CD4-positive, alpha-beta T cell treated with Interferon gamma for 1 hour (primary cell): ENCODE results near the gene MYO7A.

Experiments
- DNase-seq: peaks from one replicate; pipeline ENCODE4 v3.0.0-alpha.2; 2020

MYO7A gene

GRCh38 chr11:77112641-77113381 is 15.2 kb upstream of the MYO7A start:
- DNase-seq = no peak

- DNase-seq = no peak
Measured at GRCh38 chr11:77113382-77114088, 14.5 kb upstream of the MYO7A start.

- no peak for DNase-seq
Measured at GRCh38 chr11:77114089-77114463, 14.0 kb upstream of the MYO7A start.

DNA sequence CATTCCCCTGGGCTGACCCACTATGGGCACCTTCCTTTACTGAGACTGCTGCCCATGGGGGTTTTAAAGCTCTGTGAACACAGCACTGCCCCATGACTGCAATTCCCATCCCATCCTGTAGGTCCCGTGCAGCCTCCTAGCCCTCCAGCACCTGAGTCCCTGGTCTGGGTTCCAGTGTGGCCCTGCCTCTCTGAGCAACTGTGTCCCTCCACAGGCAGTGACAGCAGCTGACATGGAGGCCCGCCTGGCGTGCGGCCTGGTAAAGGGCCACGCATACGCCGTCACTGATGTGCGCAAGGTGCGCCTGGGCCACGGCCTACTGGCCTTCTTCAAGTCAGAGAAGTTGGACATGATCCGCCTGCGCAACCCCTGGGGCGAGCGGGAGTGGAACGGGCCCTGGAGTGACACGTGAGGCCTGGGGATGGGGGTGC is 12.8 kb upstream of the MYO7A start:
- no peak for DNase-seq

DNA sequence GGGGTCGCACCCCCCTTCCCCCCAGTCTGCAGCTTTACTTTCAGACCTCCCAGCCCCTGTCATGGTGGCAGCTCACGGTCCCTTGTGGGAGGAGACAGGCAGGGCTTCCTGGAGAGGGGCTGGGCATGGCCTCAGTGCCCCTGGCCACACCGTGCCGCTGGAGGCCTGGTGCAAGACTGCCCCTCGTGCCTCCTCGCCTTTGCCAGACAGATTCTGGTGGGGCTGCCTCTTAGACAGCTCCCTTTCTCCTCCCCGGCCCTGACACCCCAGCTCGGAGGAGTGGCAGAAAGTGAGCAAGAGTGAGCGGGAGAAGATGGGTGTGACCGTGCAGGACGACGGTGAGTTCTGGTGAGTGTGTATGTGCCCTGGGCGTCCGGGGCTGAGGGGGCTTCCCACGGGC is 12.1 kb upstream of the MYO7A start:
- DNase-seq = no peak

DNA sequence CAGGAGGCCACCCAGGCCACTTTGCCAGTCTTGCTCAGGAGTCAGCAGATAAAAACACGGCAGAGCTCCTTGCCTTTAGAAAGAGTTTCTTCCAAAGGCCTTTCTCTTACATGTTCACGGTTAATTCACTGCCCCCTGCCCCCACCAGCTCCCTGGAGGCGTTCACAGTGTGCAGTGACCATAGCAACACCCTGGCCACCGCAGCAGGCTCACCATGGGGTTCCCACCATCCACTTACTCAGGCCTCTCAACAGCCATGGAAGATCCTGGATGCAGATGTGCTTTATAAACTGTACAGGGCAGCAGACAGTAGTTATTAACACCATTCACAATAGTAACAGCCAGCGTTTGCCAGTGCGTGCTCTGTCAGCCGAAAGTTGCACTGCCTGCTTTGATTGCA is 10.6 kb upstream of the MYO7A start:
- DNase-seq = no peak

- no peak for DNase-seq
Measured at GRCh38 chr11:77118086-77118485, 10.0 kb upstream of the MYO7A start.

GRCh38 chr11:77118971-77119370 is 9.1 kb upstream of the MYO7A start:
- no peak for DNase-seq

DNA sequence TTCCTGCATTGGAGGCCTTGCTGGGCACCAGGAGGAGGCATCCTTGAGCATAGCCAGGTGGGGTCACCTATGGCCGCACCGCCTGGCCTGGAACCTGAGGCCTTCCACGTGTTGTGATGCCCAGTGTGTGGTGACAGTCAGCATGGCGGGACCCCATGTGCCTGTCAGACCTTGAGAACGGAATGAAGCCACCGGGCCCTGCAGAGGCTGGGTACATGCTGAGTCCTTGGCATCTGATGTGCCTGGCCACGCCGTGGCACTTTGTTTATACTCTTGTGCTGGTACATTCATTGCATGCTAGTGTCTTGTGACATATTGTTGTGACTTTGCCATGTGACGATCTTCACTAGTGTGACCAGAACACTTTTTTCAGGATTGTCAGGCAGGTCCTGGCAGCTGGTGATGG is 8.5 kb upstream of the MYO7A start:
- DNase-seq = no peak

DNA sequence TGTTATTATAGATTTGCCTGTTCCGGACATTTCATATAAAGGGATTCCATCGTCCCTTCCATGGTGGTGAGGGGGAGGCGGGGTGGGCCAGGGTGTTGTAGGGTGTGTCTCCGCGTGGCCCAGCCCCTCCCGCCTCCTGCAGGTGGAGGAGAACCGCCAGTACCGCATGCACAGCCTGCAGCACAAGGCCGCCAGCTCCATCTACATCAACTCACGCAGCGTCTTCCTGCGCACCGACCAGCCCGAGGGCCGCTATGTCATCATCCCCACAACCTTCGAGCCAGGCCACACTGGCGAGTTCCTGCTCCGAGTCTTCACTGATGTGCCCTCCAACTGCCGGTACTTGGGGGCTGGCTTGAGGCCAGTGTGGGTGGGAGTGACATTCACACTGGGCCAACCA is 7.5 kb upstream of the MYO7A start:
- DNase-seq = no peak

DNA sequence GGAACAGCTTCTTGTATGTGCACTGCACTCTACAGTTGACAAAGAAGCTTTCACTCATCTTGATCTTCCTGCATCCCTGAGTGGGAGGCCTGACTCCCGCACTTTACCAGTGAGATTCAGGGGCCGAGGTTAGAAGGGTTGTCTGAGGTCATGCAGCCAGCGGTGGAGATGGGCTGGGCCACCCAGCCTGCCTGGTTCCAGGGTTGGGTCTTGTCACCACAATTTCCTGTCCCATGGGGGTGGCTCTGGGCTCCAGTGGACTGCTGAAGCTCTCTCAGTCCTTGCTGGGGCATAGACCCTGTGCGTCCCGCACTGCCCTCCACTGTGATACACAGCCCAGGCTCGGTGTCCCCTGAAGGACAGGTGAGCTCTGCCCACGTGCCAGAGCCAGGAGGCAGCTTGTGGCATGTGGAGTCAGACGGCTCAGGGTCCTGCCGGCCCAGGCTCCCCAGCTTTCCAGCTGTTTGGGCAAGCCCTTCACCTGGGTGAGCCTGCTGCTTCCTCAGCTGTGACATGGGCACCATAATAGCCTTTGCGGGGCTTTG is 6.9 kb upstream of the MYO7A start:
- DNase-seq = no peak

DNA sequence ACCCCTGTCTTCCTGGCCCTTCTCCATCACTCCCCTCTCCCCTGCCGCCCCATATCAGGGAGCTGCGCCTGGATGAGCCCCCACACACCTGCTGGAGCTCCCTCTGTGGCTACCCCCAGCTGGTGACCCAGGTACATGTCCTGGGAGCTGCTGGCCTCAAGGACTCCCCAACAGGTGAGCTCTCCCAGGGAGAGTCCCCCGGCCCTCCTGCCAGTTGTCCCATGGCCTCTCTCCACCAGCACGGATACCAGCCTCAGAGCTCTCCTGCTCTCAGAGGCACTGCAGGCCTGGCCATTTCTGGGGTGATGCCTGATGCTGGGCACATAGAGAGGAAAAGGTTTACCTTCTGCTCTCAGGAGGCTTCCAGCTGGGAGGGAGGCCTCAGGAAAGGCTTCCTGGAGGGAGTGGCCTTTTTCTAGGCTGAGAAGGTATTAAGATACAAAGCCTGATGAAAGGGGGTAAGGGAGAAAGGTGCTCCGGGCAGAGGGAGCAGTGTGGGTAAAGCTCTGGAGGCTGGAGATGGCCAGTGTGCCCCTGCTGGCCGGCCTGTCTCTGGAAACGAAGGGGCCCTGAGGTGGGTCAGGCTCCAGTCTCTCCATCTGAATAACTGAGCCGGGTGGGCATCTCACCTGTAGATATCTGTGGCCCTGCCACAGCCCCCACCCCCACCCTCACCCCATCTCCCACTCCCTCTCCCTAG is 6.0 kb upstream of the MYO7A start:
- no peak for DNase-seq

DNA sequence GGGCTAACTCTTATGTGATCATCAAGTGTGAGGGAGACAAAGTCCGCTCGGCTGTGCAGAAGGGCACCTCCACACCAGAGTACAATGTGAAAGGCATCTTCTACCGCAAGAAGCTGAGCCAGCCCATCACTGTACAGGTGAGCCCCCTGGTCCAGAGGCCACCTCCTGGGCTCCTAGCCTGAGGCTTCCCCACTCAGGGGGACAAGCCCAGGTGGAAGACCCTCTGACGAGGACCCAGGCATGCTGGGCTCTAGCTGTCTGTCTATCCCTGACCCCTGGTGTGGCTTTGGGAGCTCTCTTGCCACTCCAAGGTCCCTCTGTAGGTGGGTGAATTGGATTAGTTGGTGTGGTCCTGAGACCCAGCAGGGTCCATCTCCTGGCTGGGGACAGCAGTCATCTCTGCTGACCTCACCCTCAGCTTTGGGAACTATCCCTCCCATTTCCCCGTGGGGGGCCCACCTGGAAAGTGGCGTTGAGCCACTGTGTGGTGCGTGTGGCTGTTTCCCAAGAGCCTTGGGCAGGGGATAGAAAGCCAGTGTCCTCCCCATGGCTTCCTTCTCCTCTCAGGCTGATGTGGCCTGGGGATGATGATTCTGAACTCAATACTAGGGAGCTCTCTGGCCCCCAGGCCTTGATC is 5.4 kb upstream of the MYO7A start:
- DNase-seq = no peak

DNA sequence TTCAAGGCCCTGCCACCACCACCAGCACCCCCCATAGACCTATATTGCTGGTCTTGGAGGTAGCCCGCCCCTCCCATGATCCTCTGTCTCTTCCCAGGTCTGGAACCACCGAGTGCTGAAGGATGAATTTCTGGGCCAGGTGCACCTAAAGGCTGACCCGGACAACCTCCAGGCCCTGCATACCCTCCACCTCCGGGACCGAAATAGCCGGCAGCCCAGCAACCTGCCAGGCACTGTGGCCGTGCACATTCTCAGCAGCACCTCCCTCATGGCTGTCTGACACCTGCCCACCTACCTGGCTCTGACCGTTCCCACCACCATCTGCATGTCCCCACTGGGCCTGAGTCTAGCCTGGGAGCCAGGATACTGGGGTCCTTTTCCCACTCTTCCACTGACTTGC is 4.5 kb upstream of the MYO7A start:
- DNase-seq = no peak

- DNase-seq = no peak
Measured at GRCh38 chr11:77124041-77124440, 4.0 kb upstream of the MYO7A start.

DNA sequence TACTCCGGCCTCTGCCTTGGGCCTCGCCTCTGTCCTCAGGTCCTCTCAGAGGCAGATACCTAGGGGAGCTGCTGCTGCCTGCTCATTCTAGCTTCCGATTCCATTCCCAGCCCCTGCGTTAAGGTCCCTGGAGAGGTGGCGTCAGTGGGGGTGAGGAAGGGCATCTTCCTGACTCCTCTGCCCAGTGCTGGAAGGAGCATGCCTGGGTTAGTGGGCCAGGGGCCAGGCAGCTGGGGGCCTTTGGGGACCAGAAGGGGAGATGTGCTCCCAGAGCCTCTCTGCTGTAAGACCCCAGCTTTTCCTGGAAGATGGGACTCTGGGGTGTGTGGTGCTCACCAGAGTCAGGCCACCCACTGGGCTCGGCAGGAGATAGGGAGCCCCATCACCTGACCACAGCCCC is 3.6 kb upstream of the MYO7A start:
- no peak for DNase-seq

GRCh38 chr11:77125191-77125590 is 2.9 kb upstream of the MYO7A start:
- DNase-seq = no peak

DNA sequence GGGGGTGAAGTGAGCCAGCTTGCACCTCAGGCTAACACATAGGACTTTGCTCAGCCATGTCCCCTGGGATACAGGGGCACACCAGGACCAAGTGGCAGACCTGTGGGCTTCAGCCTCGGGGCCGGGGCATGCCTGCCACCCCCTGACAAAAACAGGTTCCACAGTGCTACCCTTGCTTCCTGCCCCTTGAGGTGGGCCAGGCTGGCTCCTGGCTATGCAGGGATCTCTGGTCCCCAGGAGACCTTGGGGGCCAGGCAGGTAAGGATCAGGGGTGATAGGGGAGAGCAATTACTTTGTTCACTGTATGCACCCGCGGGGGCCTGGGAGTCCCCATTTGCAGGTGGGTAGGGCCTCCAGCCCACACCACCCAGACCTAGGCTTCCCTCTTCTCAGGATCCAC is 2.4 kb upstream of the MYO7A start:
- no peak for DNase-seq

GRCh38 chr11:77126156-77126775 is 1.8 kb upstream of the MYO7A start:
- DNase-seq = no peak

GRCh38 chr11:77126861-77127234 is 1.2 kb upstream of the MYO7A start:
- DNase-seq = no peak

- DNase-seq = peak; percentile 31
Measured at GRCh38 chr11:77127235-77127911, 673 bp upstream of the MYO7A start.
